GM12873 (cell line): ENCODE results near the gene SRSF3.

ENCODE experiments used
- TF ChIP-seq, protein P1 (sequence below): IDR thresholded peaks from 2 replicates; pipeline ENCODE4 v1.5.1; 2012; ENCODE audit warnings: low read depth, mild to moderate bottlenecking, moderate library complexity, low read length, control low read depth; ENCODE audit not compliant: insufficient read depth; ENCODE audit errors: missing control alignments

Gene SRSF3

DNA sequence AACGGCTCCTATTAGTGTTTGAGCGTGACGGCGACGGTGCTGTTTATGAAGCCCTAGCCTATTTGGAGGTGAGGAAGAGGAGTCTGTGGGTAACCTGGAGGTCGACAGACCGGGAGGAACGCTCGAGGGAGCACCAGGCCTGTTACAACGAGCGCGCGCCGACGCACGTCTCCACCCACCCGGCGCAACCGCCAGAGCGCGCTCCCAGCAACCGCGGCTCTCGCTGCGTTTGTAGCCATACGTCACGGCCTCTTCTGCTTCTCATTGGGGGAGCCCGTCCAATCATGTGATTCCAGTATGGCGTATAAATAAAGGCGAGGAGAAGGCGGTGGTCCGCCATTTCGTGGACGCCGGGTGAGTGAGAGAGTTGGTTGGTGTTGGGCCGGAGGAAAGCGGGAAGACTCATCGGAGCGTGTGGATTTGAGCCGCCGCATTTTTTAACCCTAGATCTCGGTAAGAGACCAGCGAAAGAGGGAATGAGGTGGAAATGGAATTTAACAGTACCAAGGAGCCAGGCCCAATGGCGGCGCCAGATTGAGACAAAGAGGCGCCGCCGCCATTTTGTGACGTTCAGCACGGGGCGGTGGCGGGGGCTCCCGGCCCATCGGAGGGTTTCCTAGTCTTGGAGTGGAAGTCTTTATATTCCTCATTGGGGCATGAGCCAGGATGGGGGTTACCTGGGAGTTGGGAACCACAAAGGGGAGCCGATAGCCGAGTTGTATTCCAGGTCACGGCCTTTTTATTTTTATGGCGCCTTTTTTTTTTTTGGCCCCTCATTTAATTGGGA is at the start of gene SRSF3:
Gene SRSF3, plus strand, starts transcription at position 334 of the 787 bp plus-strand sequence. CDS start 2,401 bp downstream, outside the sequence.
- TF ChIP-seq, protein P1, sequence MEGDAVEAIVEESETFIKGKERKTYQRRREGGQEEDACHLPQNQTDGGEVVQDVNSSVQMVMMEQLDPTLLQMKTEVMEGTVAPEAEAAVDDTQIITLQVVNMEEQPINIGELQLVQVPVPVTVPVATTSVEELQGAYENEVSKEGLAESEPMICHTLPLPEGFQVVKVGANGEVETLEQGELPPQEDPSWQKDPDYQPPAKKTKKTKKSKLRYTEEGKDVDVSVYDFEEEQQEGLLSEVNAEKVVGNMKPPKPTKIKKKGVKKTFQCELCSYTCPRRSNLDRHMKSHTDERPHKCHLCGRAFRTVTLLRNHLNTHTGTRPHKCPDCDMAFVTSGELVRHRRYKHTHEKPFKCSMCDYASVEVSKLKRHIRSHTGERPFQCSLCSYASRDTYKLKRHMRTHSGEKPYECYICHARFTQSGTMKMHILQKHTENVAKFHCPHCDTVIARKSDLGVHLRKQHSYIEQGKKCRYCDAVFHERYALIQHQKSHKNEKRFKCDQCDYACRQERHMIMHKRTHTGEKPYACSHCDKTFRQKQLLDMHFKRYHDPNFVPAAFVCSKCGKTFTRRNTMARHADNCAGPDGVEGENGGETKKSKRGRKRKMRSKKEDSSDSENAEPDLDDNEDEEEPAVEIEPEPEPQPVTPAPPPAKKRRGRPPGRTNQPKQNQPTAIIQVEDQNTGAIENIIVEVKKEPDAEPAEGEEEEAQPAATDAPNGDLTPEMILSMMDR: peak; percentile 43

DNA sequence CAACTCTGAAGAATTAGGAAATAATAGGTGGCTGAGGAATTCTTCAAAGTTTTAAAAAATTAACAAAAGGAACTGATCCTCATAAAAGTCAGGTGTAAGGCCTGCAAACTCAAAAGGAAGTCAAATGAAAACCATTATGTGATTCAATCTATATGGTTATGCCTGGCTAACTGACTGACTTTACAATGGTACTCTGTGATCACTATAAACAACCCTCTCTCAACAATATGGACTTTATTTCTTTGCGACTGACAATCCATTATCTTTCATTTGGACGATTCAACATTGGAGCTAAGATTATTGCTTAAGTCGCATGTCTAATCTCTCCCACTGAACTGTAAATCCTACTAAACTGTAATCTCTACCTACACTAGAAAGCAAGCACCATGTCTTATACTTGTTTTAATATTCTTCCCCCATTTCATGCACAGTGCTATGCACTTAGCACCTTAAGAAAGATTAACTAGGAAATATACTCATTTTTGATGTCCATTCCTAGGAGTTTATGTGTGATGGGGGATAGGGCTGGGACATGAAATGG is 48.3 kb upstream of the SRSF3 start:
- TF ChIP-seq, protein P1: no peak

- TF ChIP-seq, protein P1: no peak
Measured at GRCh38 chr6:36546308-36546919, 47.7 kb upstream of the SRSF3 start.

DNA sequence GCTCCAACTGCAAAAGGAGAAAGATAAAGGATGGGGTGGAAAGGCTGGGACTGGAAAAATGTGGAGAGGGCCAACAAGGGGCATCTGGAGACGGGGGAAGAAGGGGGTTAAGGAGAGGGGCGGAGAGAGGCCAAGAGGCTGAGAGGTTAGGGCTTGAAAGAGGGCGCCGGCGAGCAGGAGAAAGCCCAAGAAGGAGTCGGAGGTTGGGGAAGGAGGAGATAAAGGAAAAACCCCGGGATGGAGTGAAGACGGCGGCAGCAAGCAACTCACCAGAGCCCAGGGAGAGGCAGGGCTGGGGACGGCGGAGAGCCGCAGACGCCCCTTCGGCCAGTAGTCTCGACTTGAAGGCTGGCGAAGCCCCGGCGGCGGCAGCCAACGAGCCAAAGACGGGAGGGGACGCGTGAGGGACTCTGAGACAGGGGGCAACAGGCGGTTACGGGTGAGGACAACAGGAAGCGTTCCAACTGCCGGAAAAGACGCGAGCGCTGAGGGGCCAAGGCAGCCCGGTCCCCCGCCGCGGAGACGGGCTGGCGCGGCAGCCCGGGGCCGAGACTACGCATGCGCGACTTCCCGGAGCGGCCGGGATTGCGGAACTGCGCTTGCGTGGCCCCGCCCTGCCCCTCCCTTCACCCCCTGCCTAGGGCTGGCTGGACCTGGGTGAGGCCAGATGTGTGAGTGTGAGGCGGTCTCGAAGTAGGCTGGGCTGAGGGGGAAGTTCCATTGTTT is 47.1 kb upstream of the SRSF3 start, which contains the start of gene STK38:
Gene STK38, minus strand, starts transcription at position 560 of the 726 bp plus-strand sequence. CDS start 7,277 bp downstream, outside the sequence.
- TF ChIP-seq, protein P1: peak; percentile 22

GRCh38 chr6:36547646-36548400 is 46.3 kb upstream of the SRSF3 start:
- TF ChIP-seq, protein P1: no peak

DNA sequence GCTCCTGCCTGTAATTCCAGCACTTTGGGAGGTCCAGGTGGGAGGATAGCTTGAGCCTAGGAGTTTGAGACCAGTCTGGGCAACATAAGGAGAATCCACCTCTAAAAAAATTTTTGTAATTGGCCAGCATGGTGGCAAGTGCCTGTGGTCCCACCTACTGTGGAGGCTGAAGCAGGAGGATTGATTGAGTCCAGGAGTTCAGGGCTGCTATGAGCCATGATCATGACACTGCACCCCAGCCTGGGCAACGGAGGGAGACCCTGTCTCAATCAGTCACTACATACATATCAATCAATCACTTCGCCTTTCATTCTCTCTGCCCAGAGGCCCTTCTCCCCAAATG is 45.8 kb upstream of the SRSF3 start:
- TF ChIP-seq, protein P1: no peak
